ENCODE results near the gene BCAR3.
"Not testable (repeated sequence)": the region's sequence is repeated elsewhere in the genome, so short reads cannot be mapped to it uniquely, and the experiment has no call there.

Gene BCAR3

DNA sequence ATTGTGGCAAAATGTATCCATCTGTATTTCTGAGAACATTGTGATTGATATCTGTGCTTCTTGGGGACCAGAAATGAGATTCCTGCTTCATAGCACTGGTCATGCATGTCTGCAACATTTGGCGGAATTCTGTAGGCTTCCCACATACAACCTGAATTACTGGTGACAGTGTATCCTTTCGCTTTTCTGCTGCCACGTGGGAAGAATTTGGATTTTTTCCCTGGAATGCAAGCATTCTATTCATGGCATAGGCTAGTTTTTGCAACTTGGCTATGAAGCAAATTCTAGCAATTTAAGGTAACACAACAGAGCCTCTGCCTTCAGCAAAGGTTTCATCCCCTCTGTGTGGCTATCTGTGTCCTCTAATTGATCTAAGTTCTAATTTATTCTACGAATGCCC is 85.9 kb downstream of the BCAR3 start:
- Histone ChIP-seq H3K4me1 (ENCODE audit: insufficient read depth, insufficient read length) (peaks cover 25% of the 10 kb centered on the region), H3K9me3 (ENCODE audit: insufficient read depth, low read length) (no peaks in the 10 kb centered on the region), H3K27me3 (ENCODE audit: insufficient read depth, insufficient read length) (no peaks in the 10 kb centered on the region), H3K4me3 (ENCODE audit: insufficient read length, low read depth) (no peak overlapping the region), H3K36me3 (ENCODE audit: insufficient read depth, insufficient read length, low read length) (peaks cover 28% of the 10 kb centered on the region), H3K9ac (ENCODE audit: insufficient read length, low read depth) (no peak overlapping the region)
- no peak for TF ChIP-seq YY1 (IDR thresholded peaks at IDR 0.05; ENCODE audit: insufficient read depth, insufficient read length)
- TF ChIP-seq SUZ12 (IDR thresholded peaks at IDR 0.05; ENCODE audit: extremely low read depth, insufficient read depth, insufficient read length) = no peak
- TF ChIP-seq ZNF274 (IDR thresholded peaks at IDR 0.05; ENCODE audit: low read depth, low read length) = no peak
- DNase-seq (ENCODE audit: low read depth, low spot score) = no peak

- no peak for DNase-seq (ENCODE audit: low read depth, low spot score)
- TF ChIP-seq YY1 (IDR thresholded peaks at IDR 0.05; ENCODE audit: insufficient read depth, insufficient read length) (no peak), ZNF274 (IDR thresholded peaks at IDR 0.05; ENCODE audit: low read depth, low read length) (no peak), SUZ12 (IDR thresholded peaks at IDR 0.05; ENCODE audit: extremely low read depth, insufficient read depth, insufficient read length) (no peak)
- Histone ChIP-seq H3K4me3 (ENCODE audit: insufficient read length, low read depth) (no peak overlapping the region), H3K4me1 (ENCODE audit: insufficient read depth, insufficient read length) (peaks cover 25% of the 10 kb centered on the region), H3K9ac (ENCODE audit: insufficient read length, low read depth) (no peak overlapping the region), H3K27me3 (ENCODE audit: insufficient read depth, insufficient read length) (no peaks in the 10 kb centered on the region), H3K36me3 (ENCODE audit: insufficient read depth, insufficient read length, low read length) (peaks cover 28% of the 10 kb centered on the region), H3K9me3 (ENCODE audit: insufficient read depth, low read length) (no peaks in the 10 kb centered on the region)
Observed at GRCh38 chr1:93595266-93595665, 86.4 kb downstream of the BCAR3 start.

- DNase-seq (ENCODE audit: low read depth, low spot score) = no peak
- Histone ChIP-seq H3K9me3 (ENCODE audit: insufficient read depth, low read length) (no peaks in the 10 kb centered on the region), H3K27me3 (ENCODE audit: insufficient read depth, insufficient read length) (no peaks in the 10 kb centered on the region), H3K4me3 (ENCODE audit: insufficient read length, low read depth) (no peak overlapping the region), H3K36me3 (ENCODE audit: insufficient read depth, insufficient read length, low read length) (peaks cover 33% of the 10 kb centered on the region), H3K4me1 (ENCODE audit: insufficient read depth, insufficient read length) (peaks cover 25% of the 10 kb centered on the region), H3K9ac (ENCODE audit: insufficient read length, low read depth) (peak overlapping the region; percentile 35)
- TF ChIP-seq ZNF274 (IDR thresholded peaks at IDR 0.05; ENCODE audit: low read depth, low read length) = no peak
- TF ChIP-seq YY1 (IDR thresholded peaks at IDR 0.05; ENCODE audit: insufficient read depth, insufficient read length) = no peak
- TF ChIP-seq SUZ12 (IDR thresholded peaks at IDR 0.05; ENCODE audit: extremely low read depth, insufficient read depth, insufficient read length) = no peak
Observed at GRCh38 chr1:93594603-93594880, 87.1 kb downstream of the BCAR3 start.

GRCh38 chr1:93593854-93594602 is 87.6 kb downstream of the BCAR3 start:
- DNase-seq (ENCODE audit: low read depth, low spot score) = no peak
- Histone ChIP-seq H3K27me3 (ENCODE audit: insufficient read depth, insufficient read length) (no peaks in the 10 kb centered on the region), H3K9ac (ENCODE audit: insufficient read length, low read depth) (peak overlapping the region; percentile 35), H3K4me3 (ENCODE audit: insufficient read length, low read depth) (no peak overlapping the region), H3K4me1 (ENCODE audit: insufficient read depth, insufficient read length) (peaks cover 25% of the 10 kb centered on the region), H3K9me3 (ENCODE audit: insufficient read depth, low read length) (no peaks in the 10 kb centered on the region), H3K36me3 (ENCODE audit: insufficient read depth, insufficient read length, low read length) (peaks cover 39% of the 10 kb centered on the region)
- TF ChIP-seq ZNF274 (IDR thresholded peaks at IDR 0.05; ENCODE audit: low read depth, low read length) (no peak), YY1 (IDR thresholded peaks at IDR 0.05; ENCODE audit: insufficient read depth, insufficient read length) (no peak), SUZ12 (IDR thresholded peaks at IDR 0.05; ENCODE audit: extremely low read depth, insufficient read depth, insufficient read length) (no peak)

DNA sequence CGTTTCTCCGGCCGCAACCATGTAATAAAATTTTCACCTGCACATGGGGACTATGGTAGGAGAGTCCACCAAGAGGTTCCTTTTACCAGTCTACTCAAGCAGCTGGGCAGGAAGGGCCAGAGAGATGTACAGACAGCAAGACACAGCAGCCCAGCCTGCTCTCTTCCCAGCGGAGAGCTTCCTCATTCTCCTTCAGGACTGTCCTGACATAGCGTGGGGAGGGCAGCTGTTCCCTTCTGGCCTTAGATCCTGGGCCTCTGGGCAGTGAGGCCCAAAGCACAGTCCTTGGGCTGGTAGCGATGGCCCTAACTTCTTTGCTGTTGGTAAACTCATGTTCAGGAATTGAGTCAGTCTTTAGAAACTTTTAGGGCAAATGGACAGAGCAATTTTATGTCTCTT is 89.1 kb downstream of the BCAR3 start:
- Histone ChIP-seq H3K27me3 (ENCODE audit: insufficient read depth, insufficient read length) (no peaks in the 10 kb centered on the region), H3K9me3 (ENCODE audit: insufficient read depth, low read length) (no peaks in the 10 kb centered on the region), H3K4me3 (ENCODE audit: insufficient read length, low read depth) (no peak overlapping the region), H3K9ac (ENCODE audit: insufficient read length, low read depth) (no peak overlapping the region), H3K36me3 (ENCODE audit: insufficient read depth, insufficient read length, low read length) (peaks cover 48% of the 10 kb centered on the region), H3K4me1 (ENCODE audit: insufficient read depth, insufficient read length) (peaks cover 22% of the 10 kb centered on the region)
- DNase-seq (ENCODE audit: low read depth, low spot score) = no peak
- TF ChIP-seq YY1 (IDR thresholded peaks at IDR 0.05; ENCODE audit: insufficient read depth, insufficient read length) = no peak

GRCh38 chr1:93591676-93592550 is 89.7 kb downstream of the BCAR3 start:
- Histone ChIP-seq H3K36me3 (ENCODE audit: insufficient read depth, insufficient read length, low read length) (peaks cover 54% of the 10 kb centered on the region), H3K9me3 (ENCODE audit: insufficient read depth, low read length) (no peaks in the 10 kb centered on the region), H3K4me1 (ENCODE audit: insufficient read depth, insufficient read length) (peaks cover 22% of the 10 kb centered on the region), H3K9ac (ENCODE audit: insufficient read length, low read depth) (no peak overlapping the region), H3K4me3 (ENCODE audit: insufficient read length, low read depth) (no peak overlapping the region), H3K27me3 (ENCODE audit: insufficient read depth, insufficient read length) (no peaks in the 10 kb centered on the region)
- no peak for DNase-seq (ENCODE audit: low read depth, low spot score)
- TF ChIP-seq SUZ12 (IDR thresholded peaks at IDR 0.05; ENCODE audit: extremely low read depth, insufficient read depth, insufficient read length) (no peak), ZNF274 (IDR thresholded peaks at IDR 0.05; ENCODE audit: low read depth, low read length) (no peak), YY1 (IDR thresholded peaks at IDR 0.05; ENCODE audit: insufficient read depth, insufficient read length) (no peak)

GRCh38 chr1:93591291-93591675 is 90.4 kb downstream of the BCAR3 start:
- DNase-seq (ENCODE audit: low read depth, low spot score); H3K4me3 ChIP-seq (ENCODE audit: insufficient read length, low read depth); H3K27me3 ChIP-seq (ENCODE audit: insufficient read depth, insufficient read length); H3K9me3 ChIP-seq (ENCODE audit: insufficient read depth, low read length); H3K9ac ChIP-seq (ENCODE audit: insufficient read length, low read depth): not testable (repeated sequence)
- peaks cover 19% of the 10 kb centered on the region for H3K4me1 ChIP-seq (ENCODE audit: insufficient read depth, insufficient read length)
- H3K36me3 ChIP-seq (ENCODE audit: insufficient read depth, insufficient read length, low read length) = peaks cover 58% of the 10 kb centered on the region

All from NT2/D1 (cell line).